ENCODE results near the gene UGT1A4. TPM values are rescaled to one million over a fixed set of nuclear protein-coding genes. Genes with fewer than 3 reads are reported as not detected.

Gene UGT1A4
- total and polyA plus RNA-seq, 10 of the 15 experiments (the other 5 are each of a cell fraction or from before 2014, with no cell fraction given): not detected

DNA sequence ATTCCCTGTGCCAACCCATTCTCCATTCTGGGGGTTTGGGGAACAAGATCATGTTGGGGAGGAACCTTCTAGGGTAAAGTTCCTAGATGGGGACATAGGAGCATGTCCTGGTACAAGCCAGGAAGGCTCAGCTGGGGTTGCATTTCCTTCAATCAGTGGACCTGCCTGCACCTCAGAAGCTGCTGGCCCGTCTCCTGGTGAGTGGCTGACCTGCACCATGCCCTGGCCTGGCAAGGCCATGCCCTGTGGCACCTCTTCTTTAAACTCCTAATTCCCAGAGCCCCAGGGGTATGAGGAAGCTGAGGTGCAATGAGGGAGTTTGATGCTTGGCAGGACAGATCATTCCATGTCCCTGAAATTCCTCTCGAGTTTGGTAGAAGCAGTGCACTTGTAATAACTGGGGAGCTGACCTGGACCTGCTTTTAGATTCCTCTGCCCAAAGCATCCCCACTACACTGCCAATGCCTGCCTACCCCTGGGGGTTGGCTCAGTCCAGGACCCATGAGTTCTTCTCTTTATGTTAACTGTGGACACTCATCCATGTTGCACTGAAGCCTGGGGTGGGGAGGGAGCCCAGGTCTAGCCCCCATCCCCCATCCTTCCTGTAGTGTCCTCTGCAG is 84.9 kb downstream of the UGT1A4 start:
- FAIRE-seq: no peak
- SMC1A ChIA-PET (ENCODE audit: uncharacterized antibody, unreplicated experiment): no interaction called here
- Histone ChIP-seq H2AFZ (ENCODE audit: control insufficient read depth, low read depth, low read length) (no peak overlapping the region), H3K9ac (ENCODE audit: control insufficient read depth, insufficient read depth, low read length) (no peak overlapping the region), H3K27me3 (replicated peaks in 1 of 2; ENCODE audit: control insufficient read depth in 2 of 2, insufficient read depth in 2 of 2, low read length in 1 of 2) (no peaks in the 10 kb centered on the region; a peak in 1 of 4 replicates), H3K27ac (ENCODE audit: control insufficient read depth, insufficient read depth) (no peak overlapping the region), H3K36me3 (ENCODE audit: control insufficient read depth in 2 of 2, insufficient read depth in 2 of 2, low read length in 1 of 2) (no peaks in the 10 kb centered on the region), H3K9me3 (replicated peaks; ENCODE audit: control insufficient read depth, insufficient read depth, low read length) (no peaks in the 10 kb centered on the region), H3K4me3 (no peak overlapping the region), H3K4me2 (ENCODE audit: control insufficient read depth, insufficient read depth) (no peak overlapping the region), H4K20me1 (ENCODE audit: control insufficient read depth, insufficient read depth) (no peaks in the 10 kb centered on the region), H3K4me1 (ENCODE audit: control insufficient read depth, insufficient read depth, low read length) (no peaks in the 10 kb centered on the region), H3K79me2 (ENCODE audit: control insufficient read depth, insufficient read depth, low read length) (no peaks in the 10 kb centered on the region)
- ATAC-seq: no peak
- CTCF ChIA-PET: no interaction called here
- no peak for DNase-seq (ENCODE audit: low read depth, low spot score)
- in situ Hi-C loops (cut with MboI) (no loop called here), intact Hi-C loops (cut with micrococcal nuclease; ENCODE audit: unreplicated experiment) (no loop called here)
- POLR2A ChIA-PET: no interaction called here
- no TSS peak for BruUV-seq (replicated peaks)
- WGBS (ENCODE audit: insufficient coverage, insufficient replicate concordance, low lambda C conversion rate, missing lambda C conversion rate): 3% methylated on average over 2 of the region's 2 CpGs
- TF ChIP-seq TCF3 (IDR thresholded peaks at IDR 0.05; ENCODE audit: borderline replicate concordance, insufficient read depth, low read depth, low read length): no peak
- no peak for TF ChIP-seq RAD51 (IDR thresholded peaks at IDR 0.05)
- no peak for TF ChIP-seq KLF5 (IDR thresholded peaks at IDR 0.05; ENCODE audit: partially characterized antibody)
- no peak for TF ChIP-seq CHD2 (IDR thresholded peaks at IDR 0.05; ENCODE audit: borderline replicate concordance, low read depth, low read length)
- no peak for TF ChIP-seq KDM1A (IDR thresholded peaks at IDR 0.05; ENCODE audit: borderline replicate concordance)
- RAD21 ChIA-PET (ENCODE audit: unreplicated experiment): no interaction called here

DNA sequence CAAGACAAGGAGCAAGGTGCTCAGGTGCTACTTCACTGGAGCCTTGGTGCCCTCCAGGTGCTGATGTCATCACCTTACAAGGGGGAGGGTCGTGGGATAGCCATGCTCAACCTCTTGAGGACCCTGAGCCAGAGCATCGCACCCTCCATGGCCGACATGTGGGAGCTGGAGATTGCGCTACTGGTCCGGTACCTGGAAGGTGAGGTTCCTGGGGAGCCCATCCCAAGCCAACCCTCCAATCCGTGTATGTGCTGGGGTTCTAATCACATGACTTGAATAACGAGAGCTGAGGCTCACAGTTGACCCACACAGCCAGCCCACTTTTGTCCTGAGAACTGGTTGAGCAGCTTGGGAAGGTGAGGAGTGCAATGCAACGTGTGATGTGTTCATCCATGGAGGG is 85.5 kb downstream of the UGT1A4 start:
- ChIA-PET SMC1A (ENCODE audit: uncharacterized antibody, unreplicated experiment) (no interaction called here), CTCF (no interaction called here), RAD21 (ENCODE audit: unreplicated experiment) (no interaction called here), POLR2A (no interaction called here)
- H4K20me1 ChIP-seq (ENCODE audit: control insufficient read depth, insufficient read depth): no peaks in the 10 kb centered on the region
- no peaks in the 10 kb centered on the region for H3K9me3 ChIP-seq (replicated peaks; ENCODE audit: control insufficient read depth, insufficient read depth, low read length)
- H3K27ac ChIP-seq (ENCODE audit: control insufficient read depth, insufficient read depth): no peak overlapping the region
- no peaks in the 10 kb centered on the region for H3K4me1 ChIP-seq (ENCODE audit: control insufficient read depth, insufficient read depth, low read length)
- H3K9ac ChIP-seq (ENCODE audit: control insufficient read depth, insufficient read depth, low read length): no peak overlapping the region
- BruUV-seq (replicated peaks): no TSS peak
- H3K79me2 ChIP-seq (ENCODE audit: control insufficient read depth, insufficient read depth, low read length): no peaks in the 10 kb centered on the region
- FAIRE-seq (no peak), DNase-seq (ENCODE audit: low read depth, low spot score) (no peak), ATAC-seq (no peak)
- no peaks in the 10 kb centered on the region for H3K36me3 ChIP-seq (ENCODE audit: control insufficient read depth in 2 of 2, insufficient read depth in 2 of 2, low read length in 1 of 2)
- intact Hi-C loops (cut with micrococcal nuclease; ENCODE audit: unreplicated experiment): no loop called here
- in situ Hi-C loops (cut with MboI): no loop called here
- WGBS (ENCODE audit: insufficient coverage, insufficient replicate concordance, low lambda C conversion rate, missing lambda C conversion rate): 49% methylated on average over 8 of the region's 8 CpGs
- H2AFZ ChIP-seq (ENCODE audit: control insufficient read depth, low read depth, low read length): no peak overlapping the region
- H3K4me2 ChIP-seq (ENCODE audit: control insufficient read depth, insufficient read depth): no peak overlapping the region
- H3K4me3 ChIP-seq: no peak overlapping the region
- no peak for TF ChIP-seq NFXL1 (IDR thresholded peaks at IDR 0.05; ENCODE audit: borderline replicate concordance)
- no peaks in the 10 kb centered on the region; a peak in 2 of 4 replicates for H3K27me3 ChIP-seq (replicated peaks in 1 of 2; ENCODE audit: control insufficient read depth in 2 of 2, insufficient read depth in 2 of 2, low read length in 1 of 2)

All from GM12878 (cell line).